Measurements from ENCODE around the gene DGKI.

The DGKI gene

GRCh38 chr7:137390076-137390475, 456.7 kb downstream of the DGKI start:
- in situ Hi-C loops (cut with HindIII; ENCODE audit: low pct_ligation_motif_present, low sequenced_read_pairs), result no loop called here
- H3K36me3 ChIP-seq (replicated peaks), result no peaks in the 10 kb centered on the region

GRCh38 chr7:137388916-137389315, 457.9 kb downstream of the DGKI start:
- Histone ChIP-seq H3K27me3 (replicated peaks) (no peaks in the 10 kb centered on the region), H3K4me3 (ENCODE audit: low read depth, low read length) (no peak overlapping the region), H3K27ac (no peak overlapping the region), H3K36me3 (replicated peaks) (no peaks in the 10 kb centered on the region)
- no peak for DNase-seq
- no peak for TF ChIP-seq CTCF (IDR thresholded peaks at IDR 0.05; ENCODE audit: low read depth, low read length, missing control alignments)
- in situ Hi-C loops (cut with HindIII; ENCODE audit: low pct_ligation_motif_present, low sequenced_read_pairs), result no loop called here

More at GRCh38 chr7:137390076-137390475, 456.7 kb downstream of the DGKI start:
- DNase-seq, result no peak
- no peaks in the 10 kb centered on the region for H3K27me3 ChIP-seq (replicated peaks)
- no peak overlapping the region for H3K27ac ChIP-seq
- TF ChIP-seq CTCF (IDR thresholded peaks at IDR 0.05; ENCODE audit: low read depth, low read length, missing control alignments), result no peak
- no peak overlapping the region for H3K4me3 ChIP-seq (ENCODE audit: low read depth, low read length)

GRCh38 chr7:137386966-137387365, 459.8 kb downstream of the DGKI start:
- no peaks in the 10 kb centered on the region for H3K36me3 ChIP-seq (replicated peaks)
- no peaks in the 10 kb centered on the region for H3K27me3 ChIP-seq (replicated peaks)
- H3K4me3 ChIP-seq (ENCODE audit: low read depth, low read length), result no peak overlapping the region
- no peak overlapping the region for H3K27ac ChIP-seq
- in situ Hi-C loops (cut with HindIII; ENCODE audit: low pct_ligation_motif_present, low sequenced_read_pairs), result no loop called here
- no peak for TF ChIP-seq CTCF (IDR thresholded peaks at IDR 0.05; ENCODE audit: low read depth, low read length, missing control alignments)
- no peak for DNase-seq

- H3K36me3 ChIP-seq (replicated peaks), result no peaks in the 10 kb centered on the region
- TF ChIP-seq CTCF (IDR thresholded peaks at IDR 0.05; ENCODE audit: low read depth, low read length, missing control alignments), result no peak
- DNase-seq, result no peak
- H3K4me3 ChIP-seq (ENCODE audit: low read depth, low read length), result no peak overlapping the region
- H3K27me3 ChIP-seq (replicated peaks), result no peaks in the 10 kb centered on the region
- H3K27ac ChIP-seq, result no peak overlapping the region
- in situ Hi-C loops (cut with HindIII; ENCODE audit: low pct_ligation_motif_present, low sequenced_read_pairs), result no loop called here
Observed at GRCh38 chr7:137381045-137381444, 465.7 kb downstream of the DGKI start.

- in situ Hi-C loops (cut with HindIII; ENCODE audit: low pct_ligation_motif_present, low sequenced_read_pairs), result no loop called here
- no peak for TF ChIP-seq CTCF (IDR thresholded peaks at IDR 0.05; ENCODE audit: low read depth, low read length, missing control alignments)
Observed at GRCh38 chr7:137373507-137373906, 473.3 kb downstream of the DGKI start.

GRCh38 chr7:137371616-137372015, 475.2 kb downstream of the DGKI start:
- H3K4me3 ChIP-seq (ENCODE audit: low read depth, low read length), result no peak overlapping the region
- in situ Hi-C loops (cut with HindIII; ENCODE audit: low pct_ligation_motif_present, low sequenced_read_pairs), result no loop called here
- no peaks in the 10 kb centered on the region for H3K27me3 ChIP-seq (replicated peaks)
- no peaks in the 10 kb centered on the region for H3K36me3 ChIP-seq (replicated peaks)
- TF ChIP-seq CTCF (IDR thresholded peaks at IDR 0.05; ENCODE audit: low read depth, low read length, missing control alignments), result no peak
- no peak overlapping the region for H3K27ac ChIP-seq
- no peak for DNase-seq

More at GRCh38 chr7:137373507-137373906, 473.3 kb downstream of the DGKI start:
- H3K36me3 ChIP-seq (replicated peaks), result no peaks in the 10 kb centered on the region
- no peak for DNase-seq
- H3K4me3 ChIP-seq (ENCODE audit: low read depth, low read length), result no peak overlapping the region
- H3K27me3 ChIP-seq (replicated peaks), result no peaks in the 10 kb centered on the region
- no peak overlapping the region for H3K27ac ChIP-seq

Measured in brain microvascular endothelial cell (primary cell).